Brain pericyte (primary cell): ENCODE results near the gene ABHD14A.

Experiments used
- DNase-seq: peaks from one replicate; pipeline ENCODE4 v3.0.0-alpha.2; 2012; ENCODE audit warnings: low read depth, low spot score

The ABHD14A gene

GRCh38 chr3:51994530-51994929 lies 19.7 kb downstream of the ABHD14A start:
- no peak for DNase-seq

- peak; percentile 78 for DNase-seq
Observed at GRCh38 chr3:51995346-51996163, 20.7 kb downstream of the ABHD14A start, which contains the start of gene RPL29. Gene RPL29, minus strand, starts transcription at chr3:51995895. Its CDS starts 434 bp downstream, at chr3:51995461.

- no peak for DNase-seq
Observed at GRCh38 chr3:51997172-51997571, 22.3 kb downstream of the ABHD14A start.

GRCh38 chr3:51997935-51998596 lies 23.2 kb downstream of the ABHD14A start:
- DNase-seq: no peak

- DNase-seq: no peak
Observed at GRCh38 chr3:51998774-51999173, 23.9 kb downstream of the ABHD14A start.

GRCh38 chr3:51999846-52000245 lies 25.0 kb downstream of the ABHD14A start:
- DNase-seq: no peak

GRCh38 chr3:52001443-52001974 lies 26.6 kb downstream of the ABHD14A start:
- no peak for DNase-seq

GRCh38 chr3:52002748-52003147 lies 27.9 kb downstream of the ABHD14A start:
- no peak for DNase-seq

- DNase-seq: no peak
Observed at GRCh38 chr3:52004163-52004787, 29.4 kb downstream of the ABHD14A start.

- DNase-seq: no peak
Observed at GRCh38 chr3:52004906-52005395, 30.1 kb downstream of the ABHD14A start.

GRCh38 chr3:52005571-52005986 lies 30.7 kb downstream of the ABHD14A start:
- no peak for DNase-seq

GRCh38 chr3:52006017-52006819 lies 31.4 kb downstream of the ABHD14A start:
- DNase-seq: no peak

- no peak for DNase-seq
Observed at GRCh38 chr3:52006820-52007133, 31.9 kb downstream of the ABHD14A start.

GRCh38 chr3:52007291-52007690 lies 32.4 kb downstream of the ABHD14A start:
- DNase-seq: no peak

- no peak for DNase-seq
Observed at GRCh38 chr3:52010431-52010830, 35.6 kb downstream of the ABHD14A start.

GRCh38 chr3:52012699-52013098 lies 37.8 kb downstream of the ABHD14A start:
- no peak for DNase-seq

- no peak for DNase-seq
Observed at GRCh38 chr3:52013802-52014598, 39.1 kb downstream of the ABHD14A start.

- no peak for DNase-seq
Observed at GRCh38 chr3:52014613-52015012, 39.7 kb downstream of the ABHD14A start.

- DNase-seq: no peak
Observed at GRCh38 chr3:52015438-52016228, 40.8 kb downstream of the ABHD14A start.

- DNase-seq: no peak
Observed at GRCh38 chr3:52017586-52017985, 42.7 kb downstream of the ABHD14A start.
